ENCODE results near the gene HMGB1. TPM values are rescaled to one million over a fixed set of nuclear protein-coding genes. Genes with fewer than 3 reads are reported as not detected.
A peak's percentile ranks its signal among the peaks of the same experiment; 100 is the strongest.

Gene HMGB1
- total RNA-seq (100 to 1,000 TPM; 363 to 385 TPM), polyA plus RNA-seq (100 to 1,000 TPM; 468 to 703 (median 554) TPM), total RNA-seq (249 to 423 (median 348) reads per million in 6 experiments)

DNA sequence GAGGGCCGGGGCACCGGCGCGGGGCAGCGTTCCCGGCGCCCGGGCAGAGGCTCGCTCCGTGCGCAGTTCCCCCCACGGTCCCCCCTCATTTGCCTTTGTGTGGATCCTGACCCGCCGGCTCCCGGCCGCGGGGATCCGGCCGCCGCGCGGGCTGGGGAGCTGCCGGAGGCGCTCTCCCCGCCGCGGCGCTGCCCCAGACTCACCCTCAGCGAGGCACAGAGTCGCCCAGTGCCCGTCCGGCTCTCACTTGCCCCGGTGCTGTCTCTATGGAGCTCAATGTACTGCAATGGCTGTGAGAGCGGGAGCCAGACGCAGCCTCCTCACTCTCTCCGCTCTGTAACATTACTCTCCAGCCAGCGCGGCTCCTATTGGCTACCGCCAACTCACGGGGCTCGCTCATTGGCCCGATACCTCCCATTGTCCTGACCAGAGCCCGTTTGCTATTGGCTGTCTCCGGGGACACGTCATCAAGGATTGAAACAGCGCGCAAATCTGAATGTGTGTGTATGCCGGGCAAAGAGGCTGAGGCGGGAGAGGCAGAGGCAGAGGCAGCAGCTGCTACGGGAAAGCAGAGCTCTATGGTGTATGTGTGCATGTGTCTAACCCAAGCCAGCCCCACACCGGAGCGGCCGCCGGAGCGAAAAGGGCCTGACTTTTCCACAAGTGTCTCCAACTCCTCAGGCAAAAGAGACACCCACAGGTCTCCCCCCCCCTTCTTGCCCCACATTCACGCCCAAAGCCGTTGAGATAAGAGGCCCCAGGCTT lies at the start of gene HMGB1:
HMGB1 (minus strand) TSS at position 344 of the 765 bp plus-strand sequence. CDS start 2,256 bp downstream, outside the sequence.
- peak within 1 kb of the TSS; percentile 97 to 99 (median 98) for H3K27ac Mint-ChIP-seq
- H3K9me3 Mint-ChIP-seq: peaks cover 0 to 4% (median 0%) of the 10 kb centered on the region in 9 donors
- POLR2A ChIA-PET: interaction anchor here (0.7 to 2.9 kb wide), 22 partner anchors 13 to 696 kb away, joined by 3 to 82 read pairs (median 3); partner anchors contain the start of genes HSPH1, UBL3 and USPL1
- ATAC-seq (peak; percentile 87 to 88), DNase-seq (peak; percentile 86 to 99 (median 96))
- peaks cover 10 to 47% (median 24%) of the 10 kb centered on the region in 4 donors for H3K4me1 Mint-ChIP-seq
- peak within 1 kb of the TSS; percentile 88 to 99 (median 96) for H3K4me3 Mint-ChIP-seq
- peaks cover 0 to 13% (median 0%) of the 10 kb centered on the region in 5 donors for H3K27me3 Mint-ChIP-seq
- peaks cover 3 to 23% (median 10%) of the 10 kb centered on the region in 3 donors for H3K36me3 Mint-ChIP-seq

GRCh38 chr13:30510811-30511371 lies 45.2 kb upstream of the HMGB1 start:
- ATAC-seq (no peak), DNase-seq (no peak)
- Mint-ChIP-seq H3K36me3 (no peaks in the 10 kb centered on the region), H3K27me3 (no peaks in the 10 kb centered on the region), H3K9me3 (peaks cover 0 to 1% (median 0%) of the 10 kb centered on the region in 9 donors), H3K4me3 (no peak overlapping the region), H3K4me1 (no peaks in the 10 kb centered on the region), H3K27ac (no peak overlapping the region)
- POLR2A ChIA-PET: no interaction called here

- Mint-ChIP-seq H3K27me3 (no peaks in the 10 kb centered on the region), H3K4me1 (no peaks in the 10 kb centered on the region), H3K4me3 (no peak overlapping the region), H3K36me3 (peaks cover 0 to 2% (median 0%) of the 10 kb centered on the region in 3 donors), H3K9me3 (peaks cover 0 to 1% (median 0%) of the 10 kb centered on the region in 9 donors), H3K27ac (no peak overlapping the region)
- no peak for DNase-seq
- no peak for ATAC-seq
- POLR2A ChIA-PET: no interaction called here
Observed at GRCh38 chr13:30510091-30510490, 44.4 kb upstream of the HMGB1 start.

- ATAC-seq (no peak), DNase-seq (no peak)
- no peak overlapping the region for H3K27ac Mint-ChIP-seq
- peaks cover 0 to 1% (median 0%) of the 10 kb centered on the region in 9 donors for H3K9me3 Mint-ChIP-seq
- H3K4me3 Mint-ChIP-seq: no peak overlapping the region
- H3K4me1 Mint-ChIP-seq: no peaks in the 10 kb centered on the region
- no peaks in the 10 kb centered on the region for H3K27me3 Mint-ChIP-seq
- POLR2A ChIA-PET: no interaction called here
- peaks cover 0 to 2% (median 1%) of the 10 kb centered on the region in 3 donors for H3K36me3 Mint-ChIP-seq
Observed at GRCh38 chr13:30509254-30510050, 43.7 kb upstream of the HMGB1 start.

DNA sequence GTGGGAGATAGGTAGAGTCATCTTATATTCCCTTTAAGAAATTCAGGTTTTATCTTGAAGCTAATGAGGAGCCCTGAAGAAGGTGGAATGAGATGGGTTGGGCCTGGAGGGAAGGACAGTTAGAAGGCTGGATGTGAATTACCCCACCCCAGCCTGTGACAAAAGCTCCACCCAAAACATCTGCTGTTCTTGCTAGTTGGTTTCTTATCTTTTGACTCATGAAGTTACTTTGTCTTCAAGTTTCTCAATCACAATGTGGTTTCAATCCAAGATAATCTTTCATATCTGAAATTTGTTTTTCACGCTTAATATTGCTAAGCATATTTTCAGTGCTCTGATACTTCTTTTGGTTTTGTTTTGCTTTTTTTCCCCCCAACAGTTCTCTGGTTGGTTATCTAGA lies 38.3 kb upstream of the HMGB1 start:
- H3K36me3 Mint-ChIP-seq: peaks cover 0 to 2% (median 2%) of the 10 kb centered on the region in 3 donors
- no peaks in the 10 kb centered on the region for H3K9me3 Mint-ChIP-seq
- DNase-seq (no peak), ATAC-seq (no peak)
- H3K27ac Mint-ChIP-seq: no peak overlapping the region
- peaks cover 0 to 6% (median 0%) of the 10 kb centered on the region in 4 donors for H3K4me1 Mint-ChIP-seq
- no peaks in the 10 kb centered on the region for H3K27me3 Mint-ChIP-seq
- no peak overlapping the region for H3K4me3 Mint-ChIP-seq
- POLR2A ChIA-PET: no interaction called here

GRCh38 chr13:30502237-30502636 lies 36.5 kb upstream of the HMGB1 start:
- Mint-ChIP-seq H3K36me3 (peaks cover 0 to 2% (median 2%) of the 10 kb centered on the region in 3 donors), H3K4me3 (no peak overlapping the region), H3K4me1 (peaks cover 0 to 6% (median 0%) of the 10 kb centered on the region in 4 donors), H3K9me3 (no peaks in the 10 kb centered on the region), H3K27ac (no peak overlapping the region), H3K27me3 (no peaks in the 10 kb centered on the region)
- DNase-seq (no peak), ATAC-seq (no peak)
- POLR2A ChIA-PET: no interaction called here

DNA sequence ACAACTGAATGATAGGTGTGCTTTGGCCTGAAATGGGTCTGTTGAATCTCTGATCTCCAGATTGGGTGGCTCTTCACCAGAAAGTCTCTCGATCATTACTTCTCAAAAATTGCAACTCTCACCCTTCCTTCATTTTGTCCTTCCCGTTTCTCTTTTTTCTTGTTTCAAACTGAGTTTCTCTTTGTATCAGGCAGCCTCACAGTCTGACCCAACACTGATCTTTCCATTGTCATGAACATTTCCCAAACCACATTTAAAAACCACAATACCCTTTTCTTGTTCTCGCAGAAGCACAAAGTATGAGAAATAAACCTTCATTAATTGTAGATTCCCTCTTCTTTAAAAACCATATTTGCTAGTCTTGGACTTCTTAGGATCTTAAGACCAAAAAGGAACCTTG lies 33.6 kb upstream of the HMGB1 start:
- Mint-ChIP-seq H3K36me3 (no peaks in the 10 kb centered on the region), H3K4me1 (peaks cover 0 to 6% (median 0%) of the 10 kb centered on the region in 4 donors), H3K4me3 (no peak overlapping the region), H3K27ac (no peak overlapping the region), H3K27me3 (no peaks in the 10 kb centered on the region), H3K9me3 (no peaks in the 10 kb centered on the region)
- POLR2A ChIA-PET: no interaction called here
- ATAC-seq (no peak), DNase-seq (no peak)

DNA sequence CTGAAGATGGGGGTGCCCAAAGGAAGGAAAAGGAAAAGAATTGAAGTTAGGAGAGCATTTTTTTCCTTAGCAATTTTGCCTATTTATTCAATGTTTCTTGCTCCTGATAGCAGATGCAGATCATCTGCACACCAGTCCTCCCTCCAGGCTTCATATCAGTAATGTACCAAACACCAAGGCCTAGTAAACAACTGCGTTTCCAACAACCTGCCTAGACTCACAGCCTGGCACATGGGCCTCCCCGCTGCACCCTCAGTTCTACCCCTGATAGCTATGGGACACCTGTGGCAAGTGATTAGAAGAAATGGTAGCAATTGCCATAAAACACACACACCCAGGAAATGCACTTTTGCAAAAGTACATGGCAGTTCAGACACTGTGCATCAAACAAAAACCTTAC lies 30.4 kb upstream of the HMGB1 start:
- ATAC-seq (no peak), DNase-seq (no peak)
- H3K4me3 Mint-ChIP-seq: no peak overlapping the region
- H3K27ac Mint-ChIP-seq: no peak overlapping the region
- H3K9me3 Mint-ChIP-seq: no peaks in the 10 kb centered on the region
- peaks cover 0 to 6% (median 0%) of the 10 kb centered on the region in 4 donors for H3K4me1 Mint-ChIP-seq
- H3K27me3 Mint-ChIP-seq: no peaks in the 10 kb centered on the region
- H3K36me3 Mint-ChIP-seq: no peaks in the 10 kb centered on the region
- POLR2A ChIA-PET: no interaction called here

- Mint-ChIP-seq H3K9me3 (no peaks in the 10 kb centered on the region), H3K36me3 (no peaks in the 10 kb centered on the region), H3K27me3 (no peaks in the 10 kb centered on the region), H3K4me3 (no peak overlapping the region), H3K27ac (no peak overlapping the region), H3K4me1 (peaks cover 0 to 6% (median 0%) of the 10 kb centered on the region in 4 donors)
- POLR2A ChIA-PET: no interaction called here
- no peak for ATAC-seq
- DNase-seq: no peak
Observed at GRCh38 chr13:30495746-30496145, 30.0 kb upstream of the HMGB1 start.

- Mint-ChIP-seq H3K9me3 (no peaks in the 10 kb centered on the region), H3K27ac (peak overlapping the region in 2 of 10 donors; percentile 17 to 37), H3K4me1 (no peaks in the 10 kb centered on the region), H3K4me3 (no peak overlapping the region), H3K27me3 (no peaks in the 10 kb centered on the region), H3K36me3 (no peaks in the 10 kb centered on the region)
- DNase-seq (no peak), ATAC-seq (no peak)
- POLR2A ChIA-PET: interaction anchor here (0.6 kb wide), 1 partner anchor 17 kb away, joined by 4 read pairs; no protein-coding TSS in a partner anchor
Observed at GRCh38 chr13:30493658-30494381, 28.1 kb upstream of the HMGB1 start.

- H3K4me1 Mint-ChIP-seq: peaks cover 0 to 4% (median 0%) of the 10 kb centered on the region in 4 donors
- POLR2A ChIA-PET: no interaction called here
- H3K27ac Mint-ChIP-seq: no peak overlapping the region
Observed at GRCh38 chr13:30487075-30487470, 21.3 kb upstream of the HMGB1 start.

More at GRCh38 chr13:30487075-30487470, 21.3 kb upstream of the HMGB1 start:
- ATAC-seq: no peak
- Mint-ChIP-seq H3K4me3 (no peak overlapping the region), H3K9me3 (no peaks in the 10 kb centered on the region), H3K27me3 (peaks cover 0 to 3% (median 2%) of the 10 kb centered on the region in 5 donors), H3K36me3 (no peaks in the 10 kb centered on the region)
- no peak for DNase-seq

All from naive thymus-derived CD8-positive, alpha-beta T cell (primary cell).